Measurements from ENCODE around the gene SARM1. TPM values are rescaled to one million over a fixed set of nuclear protein-coding genes. Genes with fewer than 3 reads are reported as not detected.
A peak's percentile ranks its signal among the peaks of the same experiment; 100 is the strongest.
"Not testable (repeated sequence)": the region's sequence is repeated elsewhere in the genome, so short reads cannot be mapped to it uniquely, and the experiment has no call there.

The SARM1 gene
- total and polyA plus RNA-seq, 8 donors = 11.7 to 19.9 (median 13.2) TPM

DNA sequence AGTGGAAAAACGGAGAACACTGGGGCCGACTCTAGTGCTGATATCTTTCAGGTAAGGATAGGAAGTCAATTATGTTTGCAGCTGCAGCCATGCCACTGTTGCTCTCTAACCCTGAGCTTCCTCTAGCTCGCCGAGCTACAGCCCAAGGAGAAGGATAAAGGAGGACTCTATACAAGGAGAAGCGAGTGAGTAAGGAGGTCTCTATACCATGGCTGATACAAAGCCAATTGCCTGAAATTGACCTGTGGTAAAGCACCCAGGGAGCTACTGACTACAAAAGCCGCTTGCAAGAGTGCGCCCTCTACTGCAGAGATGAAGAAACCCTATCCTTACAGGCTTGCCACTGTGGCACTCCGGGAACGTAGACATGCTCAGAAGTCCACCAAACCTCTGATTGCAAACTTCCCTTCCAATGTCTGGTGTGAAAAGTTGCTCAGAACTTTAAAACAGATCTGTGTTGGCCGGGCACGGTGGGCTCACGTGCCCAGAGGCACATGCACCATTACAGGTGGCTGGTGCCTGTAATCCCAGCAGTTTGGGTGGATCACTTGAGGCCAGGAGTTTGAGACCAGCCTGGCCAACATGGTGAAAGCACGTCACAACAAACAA, 45.3 kb downstream of the SARM1 start:
- TF ChIP-seq, protein P1, sequence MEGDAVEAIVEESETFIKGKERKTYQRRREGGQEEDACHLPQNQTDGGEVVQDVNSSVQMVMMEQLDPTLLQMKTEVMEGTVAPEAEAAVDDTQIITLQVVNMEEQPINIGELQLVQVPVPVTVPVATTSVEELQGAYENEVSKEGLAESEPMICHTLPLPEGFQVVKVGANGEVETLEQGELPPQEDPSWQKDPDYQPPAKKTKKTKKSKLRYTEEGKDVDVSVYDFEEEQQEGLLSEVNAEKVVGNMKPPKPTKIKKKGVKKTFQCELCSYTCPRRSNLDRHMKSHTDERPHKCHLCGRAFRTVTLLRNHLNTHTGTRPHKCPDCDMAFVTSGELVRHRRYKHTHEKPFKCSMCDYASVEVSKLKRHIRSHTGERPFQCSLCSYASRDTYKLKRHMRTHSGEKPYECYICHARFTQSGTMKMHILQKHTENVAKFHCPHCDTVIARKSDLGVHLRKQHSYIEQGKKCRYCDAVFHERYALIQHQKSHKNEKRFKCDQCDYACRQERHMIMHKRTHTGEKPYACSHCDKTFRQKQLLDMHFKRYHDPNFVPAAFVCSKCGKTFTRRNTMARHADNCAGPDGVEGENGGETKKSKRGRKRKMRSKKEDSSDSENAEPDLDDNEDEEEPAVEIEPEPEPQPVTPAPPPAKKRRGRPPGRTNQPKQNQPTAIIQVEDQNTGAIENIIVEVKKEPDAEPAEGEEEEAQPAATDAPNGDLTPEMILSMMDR (IDR thresholded peaks at IDR 0.05) = peak; percentile 62 to 63
- no peaks in the 10 kb centered on the region for H3K27me3 ChIP-seq
- H3K4me3 ChIP-seq = no peak overlapping the region
- H3K4me1 ChIP-seq = peaks cover 0 to 6% of the 10 kb centered on the region in 2 donors
- peak; percentile 94 for ATAC-seq
- H3K36me3 ChIP-seq = no peaks in the 10 kb centered on the region
- intact Hi-C loops (cut with DNase I) = no loop called here
- no peaks in the 10 kb centered on the region for H3K9me3 ChIP-seq
- no peak overlapping the region for H3K27ac ChIP-seq
- peak in 2 of 4 donors; percentile 33 to 53 for DNase-seq

DNA sequence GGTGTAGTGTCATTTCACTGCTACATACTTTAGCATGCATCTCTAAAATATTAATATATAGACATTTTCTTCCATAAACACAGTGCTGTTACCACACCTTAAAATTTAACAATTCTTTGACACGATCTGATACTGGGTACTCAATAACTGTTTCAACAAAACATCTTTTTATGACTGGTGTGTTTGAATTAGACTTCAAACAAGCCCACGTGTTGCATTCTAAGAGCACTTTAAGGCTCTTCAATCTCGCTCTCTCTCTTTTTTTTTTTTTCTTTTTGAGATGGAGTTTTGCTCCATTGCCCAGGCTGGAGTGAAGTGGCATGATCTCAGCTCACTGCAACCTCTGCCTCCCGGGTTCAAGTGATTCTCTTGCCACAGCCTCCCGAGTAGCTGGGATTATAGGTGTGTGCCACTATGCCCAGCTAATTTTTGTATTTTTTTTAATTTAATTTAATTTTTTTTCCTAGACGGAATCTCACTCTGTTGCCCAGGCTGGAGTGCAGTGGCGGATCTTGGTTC, 50.4 kb downstream of the SARM1 start:
- ATAC-seq = peak; percentile 79
- H3K27me3 ChIP-seq = peaks cover 0 to 8% of the 10 kb centered on the region in 2 donors
- peak in 2 of 4 donors; percentile 47 to 53 for DNase-seq
- intact Hi-C loops (cut with DNase I) = no loop called here
- H3K27ac ChIP-seq = no peak overlapping the region
- H3K36me3 ChIP-seq = no peaks in the 10 kb centered on the region
- TF ChIP-seq, protein P1 (IDR thresholded peaks at IDR 0.05) = no peak
- H3K9me3 ChIP-seq = no peaks in the 10 kb centered on the region
- H3K4me3 ChIP-seq = no peak overlapping the region
- peaks cover 0 to 3% of the 10 kb centered on the region in 2 donors for H3K4me1 ChIP-seq

DNA sequence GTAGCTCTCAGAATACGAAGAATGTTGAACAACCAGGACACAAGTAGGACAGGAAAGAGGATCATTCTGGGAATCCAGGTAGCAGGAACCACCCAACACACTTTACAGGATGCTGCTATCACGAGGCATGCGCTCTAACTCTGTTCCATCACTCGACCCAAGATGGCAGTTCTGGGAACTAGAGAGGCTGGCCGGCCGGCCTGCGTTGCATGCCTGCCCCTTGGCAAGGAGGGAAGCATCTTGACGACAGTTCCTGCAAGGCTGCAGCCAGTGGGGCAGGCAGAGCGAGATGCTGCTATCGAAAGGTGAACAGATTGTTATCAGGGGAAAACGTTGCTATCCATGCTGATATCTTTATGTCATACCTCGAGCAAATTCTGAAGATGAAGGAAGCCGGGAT, 53.7 kb downstream of the SARM1 start:
- intact Hi-C loops (cut with DNase I) = no loop called here
- ATAC-seq (no peak), DNase-seq (no peak)
- no peak overlapping the region for H3K4me3 ChIP-seq
- no peaks in the 10 kb centered on the region for H3K9me3 ChIP-seq
- H3K36me3 ChIP-seq = no peaks in the 10 kb centered on the region
- no peaks in the 10 kb centered on the region for H3K4me1 ChIP-seq
- TF ChIP-seq, protein P1 (IDR thresholded peaks at IDR 0.05) = no peak
- H3K27ac ChIP-seq = no peak overlapping the region
- H3K27me3 ChIP-seq = peaks cover 0 to 15% of the 10 kb centered on the region in 2 donors

DNA sequence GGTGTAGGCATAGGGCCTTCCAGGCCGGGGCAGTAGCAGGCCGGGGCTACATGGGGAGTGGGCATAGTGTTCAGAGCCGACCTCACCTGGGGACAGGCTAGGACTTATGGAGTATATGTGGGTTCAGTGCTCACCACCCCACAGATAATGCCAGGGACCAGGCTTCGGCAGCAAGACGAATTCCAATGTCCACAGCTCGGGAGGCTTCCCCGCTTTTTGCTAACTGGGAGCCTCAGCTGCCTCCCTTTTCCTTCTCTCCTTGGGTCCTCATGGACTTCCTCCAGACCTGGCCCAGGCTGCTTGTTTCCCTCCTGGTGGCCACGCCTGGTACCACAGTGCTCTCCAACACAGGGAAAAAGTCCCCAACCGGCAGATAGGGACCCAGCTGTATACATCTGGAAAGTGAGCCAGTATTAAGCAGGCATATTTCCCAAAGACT, 54.6 kb downstream of the SARM1 start:
- TF ChIP-seq, protein P1 (IDR thresholded peaks at IDR 0.05) = peak in 1 of 2 donors; percentile 35
- H3K9me3 ChIP-seq = no peaks in the 10 kb centered on the region
- no peak for DNase-seq
- H3K36me3 ChIP-seq = no peaks in the 10 kb centered on the region
- peaks cover 0 to 15% of the 10 kb centered on the region in 2 donors for H3K27me3 ChIP-seq
- no peak overlapping the region for H3K27ac ChIP-seq
- no peaks in the 10 kb centered on the region for H3K4me1 ChIP-seq
- H3K4me3 ChIP-seq = no peak overlapping the region
- ATAC-seq = no peak
- intact Hi-C loops (cut with DNase I) = no loop called here

DNA sequence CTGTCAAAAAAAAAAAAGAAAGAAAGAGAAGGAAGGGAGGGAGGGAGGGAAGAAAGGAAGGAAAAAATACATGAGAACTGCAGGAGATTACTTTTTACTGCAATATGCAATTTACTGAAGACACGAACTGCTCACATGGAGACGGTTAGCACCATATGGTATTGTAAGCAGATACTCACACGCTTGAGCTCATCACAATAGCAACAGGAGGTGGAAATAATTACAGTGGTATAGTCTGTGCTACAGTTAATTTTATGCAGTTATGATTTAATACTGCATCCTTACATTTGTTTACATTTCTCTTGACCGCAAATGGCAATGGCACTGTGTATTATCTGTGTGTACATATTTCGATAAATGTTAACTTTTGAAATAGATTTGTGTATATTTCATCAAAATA, 55.9 kb downstream of the SARM1 start:
- H3K4me1 ChIP-seq = no peaks in the 10 kb centered on the region
- no peak for DNase-seq
- intact Hi-C loops (cut with DNase I) = no loop called here
- no peak overlapping the region for H3K4me3 ChIP-seq
- TF ChIP-seq, protein P1 (IDR thresholded peaks at IDR 0.05) = no peak
- peaks cover 0 to 15% of the 10 kb centered on the region in 2 donors for H3K27me3 ChIP-seq
- no peak overlapping the region for H3K27ac ChIP-seq
- no peak for ATAC-seq
- H3K9me3 ChIP-seq = no peaks in the 10 kb centered on the region
- H3K36me3 ChIP-seq = no peaks in the 10 kb centered on the region

DNA sequence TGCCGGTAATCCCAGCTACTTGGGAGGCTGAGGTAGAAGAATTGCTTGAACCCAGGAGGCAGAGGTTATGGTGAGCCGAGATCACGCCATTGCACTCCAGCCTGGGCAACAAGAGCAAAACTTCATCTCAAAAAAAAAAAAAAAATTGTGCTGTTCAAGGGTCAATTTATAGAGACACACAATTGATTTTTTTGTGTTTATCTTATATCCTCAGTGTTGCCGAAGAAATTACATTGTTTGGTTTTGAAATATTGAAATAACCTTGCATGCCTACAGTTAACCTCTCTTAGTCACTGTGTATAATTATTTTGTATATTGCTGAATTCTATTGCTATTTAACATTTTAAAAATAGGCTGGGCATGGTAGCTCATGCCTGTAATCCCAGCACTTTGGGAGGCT, 56.5 kb downstream of the SARM1 start:
- H3K27me3 ChIP-seq = peaks cover 0 to 15% of the 10 kb centered on the region in 2 donors
- H3K27ac ChIP-seq; H3K4me1 ChIP-seq; H3K9me3 ChIP-seq; H3K36me3 ChIP-seq; H3K4me3 ChIP-seq; intact Hi-C loops (cut with DNase I); DNase-seq; ATAC-seq: not testable (repeated sequence)

All from left lung (tissue), 10 donors.